Caco-2 (cell line): ENCODE data around the gene MSMP. TPM values are rescaled to one million over a fixed set of nuclear protein-coding genes. Genes with fewer than 3 reads are reported as not detected.

ENCODE experiments used
- BruUV-seq: library from RNA; stranded (reverse); fragments of 400-500 nt; replicated peaks from 2 replicates; lab custom pipeline; 2021; lab: Mats Ljungman, UMichigan
- CTCF ChIA-PET: fragments of 300-600 bp; sonication (Branson Sonifier 250); formaldehyde crosslinking; loops from one replicate; lab custom pipeline; 2022; ENCODE audit warnings: antibody characterized with exemption; lab: Charles Lee
- POLR2A ChIA-PET: fragments of 300-600 bp; sonication (Branson Sonifier 250); formaldehyde crosslinking; loops from one replicate; lab custom pipeline; 2022; ENCODE audit warnings: antibody characterized with exemption; lab: Charles Lee
- DNase-seq, 2 experiments: peaks; one replicate each; pipeline versions ENCODE4 v3.0.0 to v3.0.0-alpha.2; 2020 to 2022
- H3K27me3 ChIP-seq: replicated peaks from 2 replicates; pipeline ENCODE4 v1.6.0; 2011; ENCODE audit warnings: low read length; ENCODE audit not compliant: control insufficient read depth, insufficient read depth
- H3K36me3 ChIP-seq: 2 replicates; pipeline ENCODE4 v1.5.1; 2011; ENCODE audit warnings: low read length; ENCODE audit not compliant: control insufficient read depth, insufficient read depth
- H3K4me1 ChIP-seq: fragments of 250-450 bp; sonication (Bioruptor Pico); 2 replicates; pipeline ENCODE4 v1.5.1; 2020; ENCODE audit warnings: mild to moderate bottlenecking
- H3K4me3 ChIP-seq: 2 replicates; pipeline ENCODE4 v1.5.1; 2011; ENCODE audit warnings: low read depth, mild to moderate bottlenecking, control low read depth, low read length
- H3K9me3 ChIP-seq: fragments of 250-450 bp; sonication (Bioruptor Pico); 2 replicates; pipeline ENCODE4 v1.5.1; 2020; ENCODE audit warnings: mild to moderate bottlenecking, moderate library complexity
- H3K27ac Mint-ChIP-seq: one replicate; pipeline ENCODE4 v1.8.0; 2022; ENCODE audit warnings: mixed read lengths; ENCODE audit not compliant: unreplicated experiment
- H3K27me3 Mint-ChIP-seq: one replicate; pipeline ENCODE4 v1.8.0; 2022; ENCODE audit warnings: mixed read lengths; ENCODE audit not compliant: insufficient read depth, unreplicated experiment
- H3K36me3 Mint-ChIP-seq: one replicate; pipeline ENCODE4 v1.8.0; 2022; ENCODE audit warnings: mild to moderate bottlenecking, mixed read lengths; ENCODE audit not compliant: insufficient read depth, unreplicated experiment
- H3K4me1 Mint-ChIP-seq: one replicate; pipeline ENCODE4 v1.8.0; 2022; ENCODE audit warnings: low read depth, mixed read lengths; ENCODE audit not compliant: unreplicated experiment
- H3K4me3 Mint-ChIP-seq: one replicate; pipeline ENCODE4 v1.8.0; 2022; ENCODE audit warnings: mild to moderate bottlenecking, moderate library complexity, mixed read lengths; ENCODE audit not compliant: unreplicated experiment
- H3K9me3 Mint-ChIP-seq: one replicate; pipeline ENCODE4 v1.8.0; 2022; ENCODE audit warnings: mixed read lengths; ENCODE audit not compliant: unreplicated experiment
- CTCF ChIP-seq, 2 experiments: fragments of 200-600 bp in 1 of 2; IDR thresholded peaks; 1 replicate in 1 of 2; 2 replicates in 1 of 2; pipeline versions ENCODE4 v1.5.1 to v1.8.0; 2011 to 2022; ENCODE audit warnings: antibody characterized with exemption in 1 of 2, control low read depth in 1 of 2, inconsistent platforms in 1 of 2, low read depth in 1 of 2, low read length in 1 of 2, mild to moderate bottlenecking in 1 of 2, moderate library complexity in 1 of 2; ENCODE audit not compliant: insufficient read depth in 1 of 2, severe bottlenecking in 1 of 2, unreplicated experiment in 1 of 2
- intact Hi-C: fragments of 100-400 bp; cut with micrococcal nuclease; formaldehyde crosslinking; loops from one replicate; pipeline ENCODE4 v1.10.0; 2022; ENCODE audit not compliant: unreplicated experiment
- total RNA-seq: library from RNA; stranded (reverse); gene quantifications from 2 replicates; pipeline ENCODE4 v1.2.3, GENCODE V29; 2022

The MSMP gene
- total RNA-seq, 1 experiment from 2014 or later: not detected

DNA sequence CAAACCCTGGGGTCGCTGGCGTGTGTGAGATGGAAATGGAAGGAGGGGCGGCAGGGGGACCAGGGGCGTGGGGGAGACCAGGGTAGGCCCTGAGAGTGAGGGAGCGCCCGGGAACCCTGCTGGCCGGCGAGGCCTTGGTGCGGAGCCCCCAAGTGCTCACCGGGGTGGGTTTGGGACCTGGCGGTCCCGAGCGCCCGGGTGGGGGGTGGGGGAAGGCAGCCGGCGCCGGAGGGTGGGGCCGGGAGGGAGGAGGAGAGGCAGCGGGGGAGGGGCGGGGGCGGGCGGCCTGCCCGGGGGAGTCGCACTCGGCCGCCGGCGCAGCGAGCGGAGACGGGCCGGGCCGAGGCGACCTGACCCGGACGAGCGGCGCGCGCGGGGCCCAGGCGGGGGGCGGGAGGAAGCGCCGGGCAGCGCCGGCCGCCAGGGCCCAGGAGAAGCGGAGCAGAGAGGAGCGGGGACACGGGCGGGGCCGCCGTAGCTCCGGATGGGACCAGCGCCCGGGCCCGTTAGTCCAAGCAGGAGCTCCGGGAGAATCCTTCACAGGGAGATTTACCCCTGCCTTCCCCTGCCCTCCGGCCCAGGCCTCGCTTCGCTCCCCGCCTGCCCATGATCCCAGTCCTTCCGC is 37.3 kb upstream of the MSMP start, which contains the start of gene NPR2:
TSS of gene NPR2 (plus strand) at position 295 of the 625 bp plus-strand sequence. CDS start 818 bp downstream, outside the sequence.
- no peak within 1 kb of the TSS for H3K4me3 Mint-ChIP-seq
- intact Hi-C loops: no loop called here
- no peaks in the 10 kb centered on the region for H3K9me3 Mint-ChIP-seq
- ChIA-PET CTCF (no interaction called here), POLR2A (no interaction called here)
- TF ChIP-seq CTCF (IDR thresholded peaks at IDR 0.05; ENCODE audit: insufficient read depth in 1 of 2, low read depth in 1 of 2, low read length in 1 of 2, severe bottlenecking in 1 of 2, unreplicated experiment in 1 of 2): no peak
- no TSS peak for BruUV-seq
- no peaks in the 10 kb centered on the region for H3K27me3 ChIP-seq
- H3K4me3 ChIP-seq: no peak within 1 kb of the TSS
- no peak within 1 kb of the TSS for H3K27ac Mint-ChIP-seq
- no peak for DNase-seq
- no peaks in the 10 kb centered on the region for H3K27me3 Mint-ChIP-seq
- H3K4me1 Mint-ChIP-seq: peaks cover 4% of the 10 kb centered on the region
- H3K4me1 ChIP-seq: peaks cover 8% of the 10 kb centered on the region; the same call in 1 of the 2 replicates
- no peaks in the 10 kb centered on the region for H3K9me3 ChIP-seq
- H3K36me3 ChIP-seq: 0 out of 2 replicates have a peak, but pooled peaks cover 1% of the 10 kb centered on the region
- H3K36me3 Mint-ChIP-seq: no peaks in the 10 kb centered on the region

GRCh38 chr9:35790385-35791296 is 36.6 kb upstream of the MSMP start:
- no peak overlapping the region for H3K4me3 Mint-ChIP-seq
- no peaks in the 10 kb centered on the region for H3K27me3 Mint-ChIP-seq
- 0 out of 2 replicates have a peak, but pooled peaks cover 1% of the 10 kb centered on the region for H3K36me3 ChIP-seq
- no peak overlapping the region for H3K4me3 ChIP-seq
- H3K27me3 ChIP-seq: no peaks in the 10 kb centered on the region
- intact Hi-C loops: loop anchor here (1.0 kb wide), 3 partner anchors 23 to 92 kb away; no protein-coding TSS in a partner anchor
- no peaks in the 10 kb centered on the region for H3K9me3 Mint-ChIP-seq
- ChIA-PET POLR2A (interaction anchor here (0.7 to 0.9 kb wide), 2 partner anchors 23 to 91 kb away, joined by 4 to 5 read pairs; no protein-coding TSS in a partner anchor), CTCF (interaction anchor here (0.5 to 2.5 kb wide), 36 partner anchors 8 to 235 kb away, joined by 3 to 95 read pairs (median 4); partner anchors contain the start of genes ARHGEF39, CCDC107, CREB3 and FAM221B)
- no peaks in the 10 kb centered on the region for H3K36me3 Mint-ChIP-seq
- peaks cover 8% of the 10 kb centered on the region; the same call in 1 of the 2 replicates for H3K4me1 ChIP-seq
- no peak overlapping the region for H3K27ac Mint-ChIP-seq
- peak; percentile 80 to 81 for TF ChIP-seq CTCF (IDR thresholded peaks at IDR 0.05; ENCODE audit: insufficient read depth in 1 of 2, low read depth in 1 of 2, low read length in 1 of 2, severe bottlenecking in 1 of 2, unreplicated experiment in 1 of 2)
- H3K4me1 Mint-ChIP-seq: peaks cover 4% of the 10 kb centered on the region
- H3K9me3 ChIP-seq: no peaks in the 10 kb centered on the region
- BruUV-seq: no TSS peak
- DNase-seq: peak; percentile 75 to 77

DNA sequence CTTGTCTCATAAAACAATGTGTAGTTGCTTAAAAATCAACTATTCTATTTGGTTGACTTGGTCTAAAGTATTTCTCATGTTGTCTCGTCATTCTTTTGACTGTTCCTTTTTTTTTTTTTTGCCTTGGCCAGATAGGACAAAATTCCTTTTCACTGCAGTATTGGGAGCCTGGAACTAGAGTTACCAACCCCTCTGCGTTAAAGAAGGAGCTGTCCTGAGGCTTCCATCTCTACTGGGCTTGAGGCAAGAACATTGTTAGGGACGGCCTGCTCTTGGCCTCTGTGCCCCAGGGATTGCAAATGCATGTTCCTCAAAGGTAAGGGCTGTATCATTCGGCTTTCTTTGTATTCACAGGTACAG is 35.9 kb upstream of the MSMP start:
- H3K27me3 ChIP-seq: no peaks in the 10 kb centered on the region
- H3K36me3 ChIP-seq: 0 out of 2 replicates have a peak, but pooled peaks cover 1% of the 10 kb centered on the region
- peaks cover 8% of the 10 kb centered on the region; the same call in 1 of the 2 replicates for H3K4me1 ChIP-seq
- DNase-seq: no peak
- intact Hi-C loops: loop anchor here (1.0 kb wide), 3 partner anchors 23 to 92 kb away; no protein-coding TSS in a partner anchor
- H3K27ac Mint-ChIP-seq: no peak overlapping the region
- no peaks in the 10 kb centered on the region for H3K27me3 Mint-ChIP-seq
- CTCF ChIA-PET: interaction anchor here (0.7 to 2.5 kb wide), 27 partner anchors 8 to 236 kb away, joined by 3 to 95 read pairs (median 4); partner anchors contain the start of genes ARHGEF39, CCDC107, CREB3 and FAM221B
- no peak for TF ChIP-seq CTCF (IDR thresholded peaks at IDR 0.05; ENCODE audit: insufficient read depth in 1 of 2, low read depth in 1 of 2, low read length in 1 of 2, severe bottlenecking in 1 of 2, unreplicated experiment in 1 of 2)
- no peak overlapping the region for H3K4me3 Mint-ChIP-seq
- no peaks in the 10 kb centered on the region for H3K9me3 Mint-ChIP-seq
- no peak overlapping the region for H3K4me3 ChIP-seq
- peaks cover 4% of the 10 kb centered on the region for H3K4me1 Mint-ChIP-seq
- no peaks in the 10 kb centered on the region for H3K36me3 Mint-ChIP-seq
- no TSS peak for BruUV-seq
- POLR2A ChIA-PET: interaction anchor here (0.7 to 0.9 kb wide), 2 partner anchors 24 to 92 kb away, joined by 4 to 5 read pairs; no protein-coding TSS in a partner anchor
- no peaks in the 10 kb centered on the region for H3K9me3 ChIP-seq
